Gastroesophageal sphincter (tissue), 4 donors: Measurements from ENCODE around the gene TEX101. TPM values are rescaled to one million over a fixed set of nuclear protein-coding genes. Genes with fewer than 3 reads are reported as not detected.

Source experiments
- ATAC-seq: fragments of 150-250 bp; one replicate; pipeline ENCODE4 v1.9.1; 2016; ENCODE audit warnings: mild to moderate bottlenecking, moderate library complexity
- H3K27ac ChIP-seq, 4 donors: fragments of 200-600 bp; sonication (generic) in 3 of 4; 1 replicate in 3 of 4; 2 replicates in 1 of 4; pipeline ENCODE4 v1.5.1; 2016 to 2019
- H3K27me3 ChIP-seq: fragments of 200-600 bp; sonication (generic); one replicate; pipeline ENCODE4 v1.5.1; 2019
- H3K36me3 ChIP-seq, 2 donors: fragments of 200-600 bp; sonication (generic); one replicate each; pipeline ENCODE4 v1.5.1; 2019; ENCODE audit warnings: control low read depth in 1 of 2
- H3K4me1 ChIP-seq, 3 donors: fragments of 200-600 bp; sonication (generic); 1 replicate in 2 of 3; 2 replicates in 1 of 3; pipeline ENCODE4 v1.5.1; 2016 to 2019; ENCODE audit warnings: control low read depth in 2 of 3
- H3K4me3 ChIP-seq, 2 donors: fragments of 200-600 bp; sonication (generic); one replicate each; pipeline ENCODE4 v1.5.1; 2019; ENCODE audit warnings: mild to moderate bottlenecking in 1 of 2, moderate library complexity in 1 of 2
- H3K9me3 ChIP-seq, 3 donors: fragments of 200-600 bp; sonication (generic); one replicate each; pipeline ENCODE4 v1.5.1; 2017 to 2019; ENCODE audit warnings: control low read depth in 2 of 3
- EP300 ChIP-seq: sonication (generic); formaldehyde crosslinking; IDR thresholded peaks from one replicate; pipeline ENCODE4 v1.6.1; 2017; ENCODE audit warnings: antibody characterized with exemption, mild to moderate bottlenecking
- POLR2A ChIP-seq, 2 donors: fragments of 450-650 bp; IDR thresholded peaks; one replicate each; pipeline ENCODE4 v1.6.1; 2017; ENCODE audit warnings: antibody characterized with exemption in 2 of 2, mild to moderate bottlenecking in 2 of 2, moderate library complexity in 1 of 2
- POLR2AphosphoS5 ChIP-seq: sonication (generic); formaldehyde crosslinking; IDR thresholded peaks from one replicate; pipeline ENCODE4 v1.6.1; 2017; ENCODE audit warnings: antibody characterized with exemption
- WGBS, 2 donors: methylation state at CpG; one replicate each; pipeline ENCODE4 v1.1.5; 2018; ENCODE audit warnings: low coverage in 1 of 2; 5-methylcytosine and 5-hydroxymethylcytosine counted together
- total RNA-seq, 4 donors: library from RNA; depleted of rRNA; stranded (reverse); fragments of >200 nt; gene quantifications; one replicate each; pipeline ENCODE4 v1.1.0, GENCODE V29; 2016
- TF ChIP-seq, protein P1 (sequence below), 4 experiments: fragments of 200-600 bp in 2 of 4; fragments of 450-650 bp in 2 of 4; sonication (generic) in 1 of 4; IDR thresholded peaks; one replicate each; pipeline ENCODE4 v1.5.1; 2017 to 2019; ENCODE audit warnings: antibody characterized with exemption in 4 of 4, mild to moderate bottlenecking in 2 of 4, moderate library complexity in 2 of 4

The TEX101 gene
- total RNA-seq, 4 donors from 2014 or later = not detected

DNA sequence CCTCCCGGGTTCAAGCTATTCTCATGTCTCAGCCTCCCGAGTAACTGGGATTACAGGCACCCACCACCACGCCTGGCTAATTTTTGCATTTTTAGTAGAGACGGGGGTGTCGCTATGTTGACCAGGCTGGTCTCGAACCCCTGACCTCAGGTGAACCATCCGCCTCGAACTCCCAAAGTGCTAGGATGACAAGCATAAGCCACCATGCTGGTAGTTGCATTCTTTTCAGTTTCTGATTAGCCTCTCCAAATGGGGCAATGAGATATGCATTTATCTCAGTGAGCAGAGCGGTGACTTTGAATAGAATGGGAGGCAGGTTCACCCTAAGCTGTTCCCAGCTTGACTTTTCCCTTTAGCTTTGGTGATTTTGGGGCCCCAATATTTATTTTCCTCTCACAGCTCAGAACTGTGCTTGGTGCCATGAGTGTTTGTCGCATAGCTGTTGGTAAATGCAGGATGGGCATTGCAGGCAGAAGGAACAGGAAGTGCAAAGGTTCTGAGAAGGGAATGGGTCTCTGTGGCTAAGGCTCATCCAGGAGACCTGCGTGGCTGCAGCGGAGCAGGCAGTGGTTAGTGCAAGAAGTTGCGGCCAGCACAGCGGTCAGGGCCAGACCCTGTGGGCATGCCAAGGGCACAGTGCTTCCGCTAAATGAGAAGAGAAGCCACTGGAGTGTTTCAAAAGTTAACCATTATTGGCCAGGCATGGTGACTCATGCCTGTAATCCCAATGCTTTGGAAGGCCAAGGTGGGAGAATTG is 30.0 kb downstream of the TEX101 start:
- H3K36me3 ChIP-seq = no peaks in the 10 kb centered on the region
- TF ChIP-seq POLR2A (IDR thresholded peaks at IDR 0.05) (no peak), EP300 (no peak), POLR2AphosphoS5 (no peak)
- TF ChIP-seq, protein P1, sequence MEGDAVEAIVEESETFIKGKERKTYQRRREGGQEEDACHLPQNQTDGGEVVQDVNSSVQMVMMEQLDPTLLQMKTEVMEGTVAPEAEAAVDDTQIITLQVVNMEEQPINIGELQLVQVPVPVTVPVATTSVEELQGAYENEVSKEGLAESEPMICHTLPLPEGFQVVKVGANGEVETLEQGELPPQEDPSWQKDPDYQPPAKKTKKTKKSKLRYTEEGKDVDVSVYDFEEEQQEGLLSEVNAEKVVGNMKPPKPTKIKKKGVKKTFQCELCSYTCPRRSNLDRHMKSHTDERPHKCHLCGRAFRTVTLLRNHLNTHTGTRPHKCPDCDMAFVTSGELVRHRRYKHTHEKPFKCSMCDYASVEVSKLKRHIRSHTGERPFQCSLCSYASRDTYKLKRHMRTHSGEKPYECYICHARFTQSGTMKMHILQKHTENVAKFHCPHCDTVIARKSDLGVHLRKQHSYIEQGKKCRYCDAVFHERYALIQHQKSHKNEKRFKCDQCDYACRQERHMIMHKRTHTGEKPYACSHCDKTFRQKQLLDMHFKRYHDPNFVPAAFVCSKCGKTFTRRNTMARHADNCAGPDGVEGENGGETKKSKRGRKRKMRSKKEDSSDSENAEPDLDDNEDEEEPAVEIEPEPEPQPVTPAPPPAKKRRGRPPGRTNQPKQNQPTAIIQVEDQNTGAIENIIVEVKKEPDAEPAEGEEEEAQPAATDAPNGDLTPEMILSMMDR (IDR thresholded peaks at IDR 0.05) = no peak
- peaks cover 0 to 3% (median 0%) of the 10 kb centered on the region in 3 donors for H3K4me1 ChIP-seq
- no peaks in the 10 kb centered on the region for H3K9me3 ChIP-seq
- no peak overlapping the region for H3K4me3 ChIP-seq
- no peak overlapping the region for H3K27ac ChIP-seq
- WGBS, 2 donors = 60 to 80% methylated on average over 1 to 4 of the region's 15 CpGs
- no peaks in the 10 kb centered on the region for H3K27me3 ChIP-seq
- ATAC-seq = no peak

DNA sequence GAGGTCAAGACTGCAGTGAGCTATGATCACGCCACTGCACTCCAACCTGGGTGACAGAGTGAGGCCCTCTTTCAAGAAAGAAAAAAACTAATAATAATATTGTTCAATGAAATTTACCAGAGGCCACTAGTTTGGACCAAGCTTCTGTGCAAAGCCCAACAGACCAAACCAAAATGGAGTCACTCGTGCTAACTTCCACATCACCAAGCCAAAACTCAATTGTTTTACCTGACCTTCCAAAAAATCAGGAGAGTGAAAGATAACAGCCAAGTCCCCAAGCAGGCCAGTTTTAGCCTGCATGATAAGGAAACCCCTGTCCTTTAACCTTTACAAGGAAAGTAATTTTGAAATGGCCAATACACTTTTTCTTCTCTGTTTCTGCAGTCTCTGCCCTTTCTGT is 30.7 kb downstream of the TEX101 start:
- 63 to 100% methylated on average over 2 of the region's 2 CpGs for WGBS, 2 donors
- H3K27me3 ChIP-seq = no peaks in the 10 kb centered on the region
- peaks cover 0 to 3% (median 0%) of the 10 kb centered on the region in 3 donors for H3K4me1 ChIP-seq
- H3K36me3 ChIP-seq = no peaks in the 10 kb centered on the region
- no peak overlapping the region for H3K4me3 ChIP-seq
- no peak for ATAC-seq
- TF ChIP-seq EP300 = no peak
- TF ChIP-seq POLR2A (IDR thresholded peaks at IDR 0.05) = no peak
- TF ChIP-seq, protein P1 (IDR thresholded peaks at IDR 0.05) = no peak
- no peak for TF ChIP-seq POLR2AphosphoS5
- H3K27ac ChIP-seq = no peak overlapping the region
- H3K9me3 ChIP-seq = no peaks in the 10 kb centered on the region

DNA sequence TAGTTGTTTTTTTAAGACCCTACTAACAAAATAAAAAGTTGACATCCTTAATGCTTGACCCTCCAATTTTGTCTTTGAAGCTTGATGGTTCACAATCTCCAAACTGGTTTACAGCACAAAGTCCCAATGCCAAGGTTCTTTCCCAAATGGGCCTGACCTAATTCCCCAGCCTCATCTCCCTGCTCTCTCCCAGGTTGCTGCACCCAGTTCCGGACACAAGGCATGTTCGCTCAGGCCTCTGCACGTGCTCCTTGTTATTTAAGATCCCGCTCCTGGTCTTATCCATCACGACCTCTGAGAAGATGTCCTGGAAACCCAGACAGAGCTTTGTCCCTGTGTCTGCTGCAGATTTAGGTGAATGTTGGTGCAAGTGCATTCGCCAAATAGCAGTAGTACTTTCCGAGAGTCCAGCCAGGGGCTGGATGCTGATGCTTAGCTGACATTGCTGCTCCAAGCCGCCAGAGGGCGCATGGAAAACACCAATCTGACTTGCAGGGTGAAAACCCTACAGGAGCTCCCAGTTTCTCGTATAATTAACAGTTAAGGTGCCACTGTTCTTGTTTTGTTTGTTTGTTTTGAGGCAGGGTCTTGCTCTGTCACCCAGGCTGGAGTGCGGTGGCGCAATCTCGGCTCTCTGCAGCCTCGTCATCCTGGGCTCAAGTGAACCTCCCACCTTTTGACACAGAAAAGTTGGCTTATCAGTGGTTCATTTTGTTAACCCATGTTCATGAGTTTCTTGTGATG is 32.2 kb downstream of the TEX101 start:
- H3K4me3 ChIP-seq = no peak overlapping the region
- ATAC-seq = peak; percentile 72
- no peak for TF ChIP-seq POLR2A (IDR thresholded peaks at IDR 0.05)
- TF ChIP-seq, protein P1 (IDR thresholded peaks at IDR 0.05) = peak; percentile 90 to 99 (median 96)
- no peaks in the 10 kb centered on the region for H3K36me3 ChIP-seq
- no peak overlapping the region for H3K27ac ChIP-seq
- 4 to 12% methylated on average over 5 to 12 of the region's 14 CpGs for WGBS, 2 donors
- no peaks in the 10 kb centered on the region for H3K27me3 ChIP-seq
- H3K9me3 ChIP-seq = no peaks in the 10 kb centered on the region
- peaks cover 0 to 3% (median 0%) of the 10 kb centered on the region in 3 donors for H3K4me1 ChIP-seq

DNA sequence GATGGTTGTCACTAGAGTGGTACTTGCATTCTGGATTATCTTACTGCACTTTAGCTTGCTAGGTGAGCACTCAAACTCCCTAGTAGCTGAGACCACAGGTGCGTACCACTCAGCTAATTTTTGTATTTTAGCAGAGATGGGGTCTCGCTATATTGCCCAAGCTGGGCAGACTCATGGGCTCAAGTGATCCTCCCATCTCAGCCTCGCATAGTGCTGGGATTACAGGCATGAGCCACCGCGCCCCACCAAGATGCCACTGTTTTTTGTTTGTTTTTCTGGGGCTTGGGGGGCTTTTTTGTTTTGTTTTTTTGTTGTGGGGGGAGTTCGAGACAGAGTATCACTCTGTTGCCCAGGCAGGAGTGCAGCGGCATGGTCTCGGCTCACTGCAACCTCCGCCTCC is 33.0 kb downstream of the TEX101 start:
- Histone ChIP-seq H3K27ac (no peak overlapping the region), H3K27me3 (no peaks in the 10 kb centered on the region), H3K4me3 (no peak overlapping the region), H3K4me1 (peaks cover 0 to 3% (median 0%) of the 10 kb centered on the region in 3 donors), H3K9me3 (no peaks in the 10 kb centered on the region), H3K36me3 (no peaks in the 10 kb centered on the region)
- TF ChIP-seq POLR2AphosphoS5 (no peak), EP300 (no peak), POLR2A (IDR thresholded peaks at IDR 0.05) (no peak)
- TF ChIP-seq, protein P1 (IDR thresholded peaks at IDR 0.05) = no peak
- WGBS, 2 donors = 93% methylated on average over 2 to 3 of the region's 9 CpGs
- no peak for ATAC-seq
